Measurements from ENCODE around the gene TCF4.
A peak's percentile ranks its signal among the peaks of the same experiment; 100 is the strongest.

The TCF4 gene

DNA sequence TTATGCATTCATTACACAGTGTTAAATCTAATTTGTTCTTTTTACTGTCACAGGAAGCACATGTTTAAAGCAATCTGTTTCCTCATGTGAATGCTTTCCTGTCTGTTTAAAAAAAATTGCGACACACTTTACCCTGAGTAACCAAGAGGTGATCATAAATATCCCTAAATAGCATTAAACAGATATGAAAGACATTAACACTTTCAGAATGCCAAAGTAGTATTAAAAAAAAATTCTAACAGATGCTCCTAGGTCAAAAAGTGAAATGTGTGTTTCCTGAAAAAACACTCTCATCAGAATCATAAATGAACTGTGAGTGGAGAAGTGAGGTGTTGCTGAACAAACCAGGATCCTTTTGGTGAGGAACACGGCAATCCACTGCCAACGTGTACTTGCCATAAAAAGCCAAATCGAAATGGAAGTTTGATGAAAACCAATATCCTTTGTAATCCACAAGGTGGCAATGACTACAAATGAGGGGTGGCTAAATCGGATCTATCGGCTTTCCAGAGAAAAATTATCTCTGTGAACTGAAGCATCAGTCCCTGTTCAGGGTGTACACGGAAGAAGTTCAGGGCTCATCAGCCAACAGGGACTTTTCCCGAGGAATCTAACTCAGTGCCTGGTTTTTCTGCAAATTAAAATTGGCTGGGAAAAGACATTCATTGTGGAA is 248.9 kb downstream of the TCF4 start:
- no peak for DNase-seq

DNA sequence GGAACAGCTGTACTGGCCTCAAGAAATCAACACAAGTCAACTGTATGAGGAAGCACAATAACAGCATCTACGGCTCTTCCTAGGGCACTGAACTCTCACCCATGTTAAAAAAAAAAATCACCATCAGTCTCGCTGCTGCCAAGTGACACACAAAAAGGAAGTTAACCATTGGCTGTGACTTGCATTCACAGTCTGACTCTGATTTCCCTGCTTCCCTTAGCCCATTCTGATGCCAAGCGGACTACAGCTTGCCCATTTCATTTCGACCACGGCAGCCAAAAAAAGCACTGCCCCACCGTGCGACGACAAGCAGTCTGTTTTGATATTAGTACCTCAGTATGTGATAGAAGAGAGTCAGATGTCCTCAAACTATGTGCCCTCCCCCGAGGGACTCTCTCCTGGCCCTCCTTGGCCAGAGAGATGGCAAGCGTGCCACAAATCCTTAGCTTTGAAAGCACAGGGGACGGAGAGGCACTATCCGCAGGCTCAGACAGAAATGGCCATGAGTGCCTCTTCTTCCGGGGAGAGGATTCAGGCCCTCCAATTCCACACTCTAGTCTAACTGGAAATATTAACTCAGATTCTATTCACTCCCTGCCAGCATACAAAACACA is 250.0 kb downstream of the TCF4 start:
- no peak for DNase-seq

DNA sequence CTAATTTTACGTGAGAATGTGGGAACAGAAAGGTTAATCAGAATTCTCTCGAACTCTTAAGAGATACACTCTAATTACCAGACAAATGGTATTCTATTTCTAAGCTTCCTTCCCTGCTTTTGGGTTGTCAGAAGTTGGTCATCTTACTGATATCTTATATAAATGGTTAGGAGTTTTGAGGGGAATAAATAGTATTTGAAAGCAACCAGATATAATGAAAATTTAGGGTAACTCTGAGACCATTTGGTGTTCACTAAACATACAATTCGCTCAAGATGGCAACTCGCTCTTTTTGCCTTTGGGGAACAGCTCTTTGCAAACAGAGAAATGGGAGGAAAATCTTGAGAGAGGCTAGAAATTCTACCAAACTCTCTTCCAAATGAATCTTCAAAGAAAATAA is 250.9 kb downstream of the TCF4 start:
- DNase-seq: no peak

DNA sequence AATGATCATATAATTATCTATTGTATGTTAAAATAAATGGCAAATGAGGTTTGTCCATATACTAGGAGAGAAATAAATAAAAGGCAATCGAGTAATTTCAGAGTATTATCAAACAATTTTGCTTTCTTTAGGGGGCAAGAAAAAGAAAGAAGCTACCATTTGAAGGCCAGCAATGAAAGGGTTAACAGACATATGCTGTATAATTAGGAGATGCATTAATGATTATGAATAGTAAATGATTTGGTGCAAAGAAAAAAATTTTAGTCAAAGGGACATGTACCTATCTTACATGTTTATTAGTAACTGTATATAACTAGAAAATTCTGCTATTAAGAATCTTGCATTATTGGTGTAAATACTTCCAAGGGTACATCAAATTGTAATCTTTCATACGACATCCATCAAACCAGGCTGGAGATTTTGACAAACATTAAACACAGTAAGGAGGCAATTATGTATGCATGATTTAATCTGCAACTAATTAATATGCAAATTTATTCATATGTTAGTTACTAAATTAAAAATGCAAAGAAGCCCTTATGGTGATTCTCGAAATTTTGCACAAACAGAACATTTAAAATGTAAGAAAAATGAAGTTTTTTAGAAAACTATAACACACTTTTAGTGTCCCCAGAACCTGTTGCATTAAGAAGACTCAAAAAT is 251.4 kb downstream of the TCF4 start:
- no peak for DNase-seq

DNA sequence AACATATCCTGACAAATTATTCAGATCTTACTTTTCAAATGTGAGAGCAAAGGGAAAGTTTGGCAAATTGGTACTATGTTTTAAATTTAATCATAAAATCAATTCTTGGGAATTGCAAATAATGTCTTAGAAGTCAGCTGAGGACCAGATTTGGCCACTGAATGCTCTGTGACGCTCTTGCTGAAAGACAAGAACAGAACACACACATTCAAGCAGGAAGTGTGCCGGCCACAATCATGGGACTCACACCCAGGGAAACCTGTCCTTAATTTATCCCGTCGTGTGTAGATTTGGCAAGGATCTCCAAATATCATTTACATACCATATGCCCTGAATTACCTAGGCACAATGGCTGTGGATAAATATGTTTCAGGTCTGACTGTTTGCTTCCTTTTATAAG is 253.1 kb downstream of the TCF4 start:
- DNase-seq: no peak

DNA sequence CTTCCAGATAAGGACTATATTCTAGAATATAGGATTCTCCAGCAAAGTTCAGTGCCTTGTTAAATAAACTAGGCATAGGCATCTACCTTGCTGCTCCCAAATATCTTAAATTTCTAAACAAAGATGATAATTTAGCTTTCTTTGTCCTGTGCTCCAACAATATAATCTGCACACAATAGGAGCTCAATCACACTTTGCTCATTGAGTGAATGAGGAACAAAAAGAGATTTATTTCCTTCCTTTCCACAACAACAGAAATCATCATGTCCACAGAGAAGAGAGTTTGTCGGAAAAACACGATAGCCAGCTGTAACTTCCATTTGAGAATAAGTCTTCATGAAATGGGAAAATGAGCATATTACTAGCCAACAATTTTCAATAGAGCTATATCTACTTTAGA is 256.7 kb downstream of the TCF4 start:
- DNase-seq: no peak

DNA sequence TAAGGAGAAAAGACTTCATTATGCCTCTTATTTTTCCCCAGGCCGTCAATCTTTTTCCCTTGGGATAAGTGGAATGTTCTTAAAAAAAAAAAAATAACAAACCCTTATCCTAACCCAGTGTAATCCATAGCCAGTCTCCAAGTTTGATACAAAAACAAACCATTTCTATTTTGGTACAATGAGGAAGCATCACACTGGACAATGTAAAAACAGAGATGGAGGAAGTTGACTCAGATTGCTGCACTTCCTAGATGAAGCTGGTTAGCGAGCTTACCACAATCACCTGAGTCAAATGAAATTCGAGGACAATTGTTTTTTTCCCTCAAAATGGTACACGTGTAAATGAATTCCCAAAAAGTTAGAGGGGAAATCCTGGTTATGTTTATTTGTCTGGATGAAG is 259.7 kb downstream of the TCF4 start:
- no peak for DNase-seq

DNA sequence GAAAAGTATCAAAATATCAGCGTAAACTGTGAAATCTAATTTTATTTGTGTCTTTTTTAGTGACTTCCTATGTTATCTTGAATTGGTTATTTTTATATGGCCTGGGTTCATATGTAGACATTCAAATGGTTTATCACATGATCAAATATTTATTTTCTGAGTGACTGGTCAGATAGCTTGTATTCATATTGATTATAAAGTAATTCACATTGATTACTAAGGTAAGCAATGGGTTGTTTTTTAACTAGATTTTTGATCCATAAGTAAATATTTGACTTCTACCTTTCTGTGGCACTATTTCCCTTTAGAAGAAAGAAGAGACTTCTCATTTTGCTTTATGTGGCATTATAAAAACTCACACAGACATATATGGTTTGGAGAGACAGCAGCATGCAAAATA is 260.5 kb downstream of the TCF4 start:
- no peak for DNase-seq

DNA sequence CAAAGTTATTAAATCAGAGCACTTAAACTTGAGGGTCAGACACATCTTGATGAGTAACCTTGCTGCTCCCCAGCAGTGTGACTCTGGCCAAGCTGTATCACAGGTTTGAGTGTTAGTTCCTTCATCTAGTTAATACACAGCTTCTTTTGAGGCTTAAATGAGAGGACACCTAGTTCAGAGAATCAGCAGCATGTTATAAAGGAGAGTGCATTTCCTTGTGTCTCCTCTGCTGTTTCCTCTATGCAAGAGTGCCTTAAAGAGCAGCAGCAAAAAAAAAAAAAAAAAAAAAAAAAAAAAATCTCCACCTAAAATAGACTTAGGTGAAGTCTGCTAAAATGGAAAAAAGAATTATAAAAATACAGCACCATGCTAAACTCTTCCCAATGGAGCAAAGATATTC is 261.9 kb downstream of the TCF4 start:
- no peak for DNase-seq

DNA sequence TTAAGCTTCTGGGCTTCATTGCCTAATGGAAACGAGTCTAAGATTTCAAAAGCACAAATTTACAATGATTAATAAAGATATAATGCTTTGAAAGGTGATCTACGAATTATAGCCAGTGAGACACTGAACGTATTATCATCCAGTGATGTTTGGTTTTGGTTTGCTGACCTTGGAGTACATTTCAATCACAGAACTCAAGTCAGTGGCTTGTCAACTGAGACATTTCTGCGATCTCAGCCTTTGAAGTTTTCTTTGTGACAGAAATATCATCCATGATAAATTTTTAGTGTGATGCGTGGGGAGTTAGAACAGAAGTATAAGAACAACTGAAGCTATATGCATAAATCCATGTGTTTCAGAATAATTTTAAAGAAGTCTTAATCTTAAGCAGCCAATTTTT is 263.8 kb downstream of the TCF4 start:
- no peak for DNase-seq

DNA sequence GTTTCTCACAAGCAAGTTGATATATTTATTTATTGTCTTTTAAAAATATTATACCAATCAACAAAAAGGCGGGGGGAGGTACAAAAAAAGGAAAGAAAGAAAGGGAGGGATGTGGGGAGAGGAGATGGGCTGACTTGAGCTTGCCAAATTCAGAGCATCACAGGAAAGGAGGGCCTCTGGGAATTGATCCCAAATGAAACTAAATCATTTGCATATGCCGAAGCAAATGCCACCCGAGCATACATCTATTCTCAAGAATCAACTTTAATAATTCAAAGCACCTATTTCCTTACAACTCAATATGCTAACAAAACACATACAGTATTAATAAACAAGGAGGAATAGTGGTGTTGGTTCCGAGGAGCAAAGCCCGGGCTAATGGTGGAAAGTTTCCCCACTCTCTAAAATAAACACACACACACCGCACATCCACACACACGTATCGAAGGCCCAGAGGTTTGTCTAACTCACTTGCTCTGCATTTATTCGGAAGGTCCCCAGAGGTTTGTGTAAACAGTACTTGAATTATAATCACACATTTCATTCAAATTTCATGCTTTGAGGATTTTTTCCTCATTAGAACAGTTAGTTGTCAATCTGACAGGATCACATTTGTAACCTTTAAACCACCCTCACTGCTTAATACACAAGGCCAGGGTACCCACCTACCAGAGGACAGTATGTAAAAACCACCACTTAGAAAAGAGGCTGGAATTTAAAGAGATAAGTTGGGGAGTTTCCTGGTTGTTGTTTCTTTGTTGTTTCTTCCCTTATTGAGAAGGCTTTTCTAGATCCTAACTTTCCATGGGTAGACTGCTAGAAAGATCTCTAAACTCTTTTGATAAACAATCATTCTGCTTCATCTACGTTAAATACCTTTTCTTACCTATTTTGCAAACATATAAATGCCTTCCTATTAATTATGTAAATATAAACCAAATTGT is 264.7 kb downstream of the TCF4 start:
- no peak for DNase-seq

DNA sequence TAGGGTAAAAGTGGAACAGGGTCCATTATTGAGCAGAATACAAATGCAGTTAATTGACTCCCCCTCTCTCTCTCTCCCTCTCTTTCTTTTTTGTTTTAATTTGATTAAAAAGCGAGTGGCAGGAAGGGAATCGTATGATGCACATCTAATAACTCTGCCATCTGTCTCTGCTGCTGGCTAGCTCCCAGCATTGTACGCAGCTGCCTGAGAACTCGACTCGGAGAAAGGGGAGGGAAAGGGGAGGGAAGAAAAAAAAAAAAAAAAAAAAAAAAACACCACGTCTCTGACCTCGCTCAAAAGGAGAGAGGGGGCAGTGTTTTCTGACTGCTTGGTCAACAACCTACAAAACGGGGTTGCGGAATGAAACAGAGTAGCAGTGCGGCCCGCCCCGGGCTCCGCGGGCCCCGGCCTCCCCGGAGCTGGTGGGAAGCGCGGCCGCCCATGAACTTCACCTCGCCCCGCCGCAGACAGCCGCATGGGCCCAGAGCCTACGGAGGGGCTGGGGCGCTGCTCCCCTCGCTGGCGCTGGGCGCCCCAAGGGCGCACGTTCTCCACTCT is 265.7 kb downstream of the TCF4 start:
- DNase-seq: peak; percentile 94

DNA sequence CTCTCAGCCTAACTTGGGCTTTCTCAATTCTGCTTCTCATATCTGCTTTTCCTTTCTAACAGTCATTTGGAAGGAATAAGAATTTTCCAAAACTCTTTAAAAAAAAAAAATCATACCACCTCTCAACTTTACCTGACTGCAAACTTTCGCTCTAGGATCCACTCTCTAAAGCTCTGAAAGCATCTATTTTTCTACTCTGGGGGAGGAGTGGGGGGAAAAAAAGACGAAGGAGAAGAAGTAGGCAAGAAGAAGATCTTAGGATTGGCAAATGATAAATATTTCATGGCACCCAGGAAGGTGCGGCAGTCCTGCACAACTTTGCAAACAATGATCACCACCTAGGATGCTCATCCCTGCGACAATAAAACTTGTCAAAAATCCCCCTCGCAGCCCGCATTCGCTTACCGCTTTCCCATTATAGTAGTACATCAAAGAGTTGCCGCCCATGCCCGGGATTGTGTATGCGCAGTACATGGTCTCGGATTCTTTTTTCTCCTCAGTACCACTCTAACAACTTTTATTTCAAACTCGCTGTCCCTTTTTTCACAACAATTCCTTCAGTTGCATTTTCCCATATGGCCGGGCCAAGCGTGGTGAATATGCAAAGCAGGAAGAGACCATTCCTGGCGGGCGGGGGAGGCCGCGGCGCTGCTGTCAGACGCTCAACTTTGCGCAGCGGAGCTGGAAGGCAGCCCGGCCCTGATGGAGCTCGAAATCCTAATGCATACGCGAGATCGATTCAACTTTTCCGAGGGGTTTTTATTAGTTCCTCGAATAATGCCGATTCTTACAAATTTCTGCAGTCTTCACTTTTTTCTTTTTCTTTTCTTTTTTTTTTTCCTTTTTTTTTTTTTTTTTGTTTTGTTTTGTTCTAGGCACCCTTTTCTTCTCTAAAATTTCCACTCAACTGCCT is 266.5 kb downstream of the TCF4 start:
- DNase-seq: peak; percentile 96

DNA sequence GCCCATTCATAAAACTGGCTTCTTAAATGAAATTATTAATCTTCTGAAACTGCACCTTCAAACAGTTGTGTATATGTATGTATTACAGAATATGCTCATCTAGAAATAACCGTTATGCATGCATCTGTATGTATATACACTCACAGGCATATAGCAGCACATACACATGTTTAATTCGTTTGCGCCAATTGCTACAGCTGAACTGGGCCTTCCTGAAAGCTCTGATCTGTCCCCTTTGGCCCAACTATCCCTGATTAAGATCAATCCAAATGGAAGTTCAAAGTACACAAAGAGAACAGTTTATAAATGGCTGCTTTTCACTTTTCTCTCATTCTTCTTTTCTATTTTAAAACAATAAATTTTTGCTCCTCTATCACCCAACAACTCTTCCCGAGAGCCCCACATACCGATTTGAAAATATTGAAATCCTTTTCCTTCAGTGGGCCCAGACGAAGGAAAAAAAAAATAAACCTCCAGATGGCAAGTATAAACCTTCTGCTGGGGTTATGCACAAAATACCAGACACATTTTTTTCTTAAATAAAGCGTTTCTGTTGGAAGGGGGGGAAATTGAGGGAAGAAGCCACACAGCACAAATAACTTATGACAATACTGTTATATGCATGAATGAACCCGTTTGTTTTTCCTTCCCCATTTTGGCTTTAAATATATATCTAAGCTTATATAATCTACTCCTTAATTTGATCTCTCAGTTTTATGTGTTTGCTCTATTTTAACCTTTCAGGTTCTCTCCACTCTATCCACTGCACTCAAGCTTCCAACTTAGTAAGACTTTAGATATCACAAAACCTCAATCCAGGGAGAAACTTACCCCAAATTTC is 267.3 kb downstream of the TCF4 start:
- DNase-seq: no peak

DNA sequence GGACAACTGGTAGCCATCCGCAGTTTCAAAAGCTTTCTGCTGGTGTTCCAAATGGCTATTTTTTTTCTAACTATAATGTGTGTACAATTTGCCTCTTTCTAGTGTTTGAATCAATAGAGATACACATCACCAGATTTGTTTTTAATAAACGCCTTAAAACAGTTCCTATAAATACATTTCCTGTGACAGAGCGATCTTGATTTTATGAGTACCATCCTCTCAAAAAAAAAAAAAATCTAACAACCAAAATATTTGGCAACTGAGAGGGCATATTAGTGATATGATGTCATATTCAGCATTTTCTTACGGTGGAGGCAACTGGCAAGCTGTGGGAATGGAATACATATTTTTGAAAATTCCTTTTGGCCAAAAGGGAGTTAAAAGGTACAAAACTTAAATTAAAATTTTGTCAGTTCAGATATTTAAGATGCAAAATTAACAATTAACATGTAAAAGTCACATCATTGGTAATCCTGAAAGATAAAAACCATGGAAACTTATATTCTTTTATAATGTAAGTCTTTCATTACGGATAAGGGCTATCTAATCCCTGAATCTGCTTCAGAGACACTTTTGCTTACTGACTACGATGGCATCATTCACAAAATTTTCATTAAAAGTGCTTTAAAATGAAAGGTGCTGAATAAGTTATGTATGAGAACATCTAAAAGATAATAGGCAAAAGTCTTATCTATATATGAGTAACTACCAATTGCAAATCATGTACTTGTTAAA is 268.4 kb downstream of the TCF4 start:
- no peak for DNase-seq

DNA sequence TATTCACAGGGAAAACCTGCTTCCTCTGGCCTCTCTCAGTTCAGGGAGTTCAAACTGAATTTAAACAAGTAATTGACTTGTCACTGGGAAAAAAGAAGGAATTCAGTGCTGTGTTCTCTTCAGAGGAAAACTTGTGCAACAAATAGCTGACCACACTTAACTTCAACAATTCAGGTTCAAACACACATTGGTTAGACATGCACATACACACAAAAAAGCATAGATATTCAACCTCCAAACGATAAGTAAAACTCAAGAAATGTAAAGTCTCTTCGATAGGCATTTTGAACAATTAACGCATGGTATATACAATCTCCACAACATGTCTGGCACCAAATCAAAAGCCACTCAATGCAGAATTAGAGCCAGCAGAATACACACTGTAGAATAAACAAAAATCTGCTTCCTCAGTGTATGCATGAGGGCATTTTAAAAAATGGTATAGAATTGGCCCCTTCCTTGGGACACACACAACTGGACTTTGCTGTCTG is 269.0 kb downstream of the TCF4 start:
- DNase-seq: no peak

DNA sequence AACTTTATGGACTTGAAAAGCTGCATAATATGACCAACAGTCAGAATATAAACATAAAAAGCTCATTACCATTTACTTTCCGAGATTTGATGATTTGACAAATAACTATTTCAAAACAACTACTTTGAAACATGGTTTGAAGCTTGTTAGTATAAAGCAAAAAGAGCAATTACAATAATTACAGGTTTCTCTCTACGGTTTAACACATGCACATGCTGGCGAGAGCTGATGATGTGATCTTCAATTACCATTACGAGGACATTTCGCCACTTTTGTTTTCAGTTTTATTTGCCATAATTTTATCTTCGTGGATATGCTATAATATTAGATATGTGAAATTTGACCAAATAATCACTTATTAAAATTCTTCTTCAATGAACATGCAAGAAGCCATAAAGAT is 270.1 kb downstream of the TCF4 start:
- DNase-seq: no peak

DNA sequence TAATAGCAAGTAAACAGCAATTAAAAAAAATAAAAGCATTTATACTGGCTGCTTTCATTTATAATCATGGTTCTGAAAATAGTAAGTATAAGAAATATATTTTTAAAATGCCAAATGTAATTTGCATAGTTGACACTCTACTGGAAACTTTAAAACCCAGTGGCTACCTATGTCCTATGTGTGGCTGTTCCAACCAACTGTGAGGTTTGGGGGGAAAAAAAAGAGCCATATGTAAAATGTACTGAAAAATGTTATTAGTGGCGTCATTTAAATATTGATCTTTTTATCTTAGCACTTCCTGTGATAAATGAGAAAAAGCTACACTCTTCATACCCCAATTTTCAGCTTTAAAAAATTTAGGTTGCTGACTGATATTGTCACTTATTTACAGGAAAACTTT is 270.7 kb downstream of the TCF4 start:
- DNase-seq: no peak

DNA sequence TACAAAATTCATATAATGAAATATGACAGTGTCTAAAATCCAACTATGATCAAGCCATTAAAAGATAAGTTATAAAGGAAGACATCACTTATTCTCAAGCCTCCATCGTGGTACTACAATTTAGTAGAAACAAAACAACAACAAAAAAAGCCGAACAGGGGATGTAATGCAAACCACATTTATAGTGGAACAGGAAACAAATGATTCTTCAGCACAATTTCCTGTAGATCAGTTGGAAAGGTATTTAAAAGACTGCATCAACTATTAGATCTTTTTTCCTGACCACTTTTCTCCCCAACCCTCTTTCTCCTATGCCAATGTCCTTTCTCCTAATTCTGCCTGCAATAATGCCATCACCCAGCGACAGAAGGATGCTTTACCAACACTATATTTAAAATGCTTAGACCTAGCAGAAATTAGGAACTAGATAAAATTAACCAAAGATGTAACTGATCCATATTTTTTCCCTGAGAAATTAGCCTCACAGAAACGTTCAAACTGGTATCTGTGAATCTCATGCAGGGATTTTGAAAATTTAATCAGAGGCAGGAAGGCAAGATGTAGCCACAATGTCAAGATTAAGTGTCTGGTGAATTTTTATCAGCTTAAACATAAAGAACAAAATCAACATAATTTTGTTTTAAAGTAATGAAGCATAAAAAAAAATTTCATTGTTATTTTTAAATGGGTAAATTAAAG is 271.4 kb downstream of the TCF4 start:
- DNase-seq: no peak

Measured in femur (tissue), 1 donor.